Umbilical cord (tissue), 2 donors: ENCODE measurements around the gene LRIG3. TPM values are rescaled to one million over a fixed set of nuclear protein-coding genes. Genes with fewer than 3 reads are reported as not detected.

ENCODE experiments used
- DNase-seq: peaks from one replicate; pipeline ENCODE4 v3.0.0-alpha.2; 2015; ENCODE audit warnings: low spot score
- total RNA-seq: library from RNA; depleted of rRNA; stranded (reverse); fragments of >200 nt; gene quantifications from one replicate; pipeline ENCODE4 v1.2.3, GENCODE V29; 2014; ENCODE audit warnings: low replicate concordance; ENCODE audit not compliant: insufficient read depth

Gene LRIG3
- total RNA-seq, 1 donor from 2014 or later: 150 TPM

GRCh38 chr12:58901664-58902063 lies 18.6 kb downstream of the LRIG3 start:
- DNase-seq: no peak

- no peak for DNase-seq
These were observed 22.3 kb downstream of the LRIG3 start for GRCh38 chr12:58897969-58898368.

- peak; percentile 15 for DNase-seq
These were observed 24.0 kb downstream of the LRIG3 start for GRCh38 chr12:58896278-58896677.

GRCh38 chr12:58895053-58895452 lies 25.3 kb downstream of the LRIG3 start:
- no peak for DNase-seq

- no peak for DNase-seq
These were observed 26.3 kb downstream of the LRIG3 start for GRCh38 chr12:58894040-58894439.

- no peak for DNase-seq
These were observed 26.8 kb downstream of the LRIG3 start for GRCh38 chr12:58893495-58893894.

- DNase-seq: no peak
These were observed 30.7 kb downstream of the LRIG3 start for GRCh38 chr12:58889557-58889956.

GRCh38 chr12:58888131-58888783 lies 32.0 kb downstream of the LRIG3 start:
- DNase-seq: peak; percentile 96

- DNase-seq: no peak
These were observed 33.2 kb downstream of the LRIG3 start for GRCh38 chr12:58887068-58887467.

GRCh38 chr12:58886474-58886873 lies 33.8 kb downstream of the LRIG3 start:
- DNase-seq: no peak

GRCh38 chr12:58884916-58885315 lies 35.4 kb downstream of the LRIG3 start:
- DNase-seq: peak; percentile 29

GRCh38 chr12:58883576-58884334 lies 36.5 kb downstream of the LRIG3 start:
- DNase-seq: no peak

GRCh38 chr12:58882826-58883225 lies 37.5 kb downstream of the LRIG3 start:
- no peak for DNase-seq

- peak; percentile 23 for DNase-seq
These were observed 38.5 kb downstream of the LRIG3 start for GRCh38 chr12:58881816-58882215.

GRCh38 chr12:58880639-58881038 lies 39.7 kb downstream of the LRIG3 start:
- DNase-seq: no peak

- no peak for DNase-seq
These were observed 43.0 kb downstream of the LRIG3 start for GRCh38 chr12:58877243-58877743.

GRCh38 chr12:58873496-58873895 lies 46.8 kb downstream of the LRIG3 start:
- DNase-seq: no peak

- DNase-seq: no peak
These were observed 48.7 kb downstream of the LRIG3 start for GRCh38 chr12:58871556-58871955.

GRCh38 chr12:58870595-58870994 lies 49.7 kb downstream of the LRIG3 start:
- DNase-seq: no peak

- no peak for DNase-seq
These were observed 59.5 kb downstream of the LRIG3 start for GRCh38 chr12:58860788-58861240.

GRCh38 chr12:58860056-58860787 lies 60.1 kb downstream of the LRIG3 start:
- DNase-seq: no peak

GRCh38 chr12:58858030-58858429 lies 62.3 kb downstream of the LRIG3 start:
- DNase-seq: no peak
